ENCODE data around the gene GOLIM4.

The GOLIM4 gene

DNA sequence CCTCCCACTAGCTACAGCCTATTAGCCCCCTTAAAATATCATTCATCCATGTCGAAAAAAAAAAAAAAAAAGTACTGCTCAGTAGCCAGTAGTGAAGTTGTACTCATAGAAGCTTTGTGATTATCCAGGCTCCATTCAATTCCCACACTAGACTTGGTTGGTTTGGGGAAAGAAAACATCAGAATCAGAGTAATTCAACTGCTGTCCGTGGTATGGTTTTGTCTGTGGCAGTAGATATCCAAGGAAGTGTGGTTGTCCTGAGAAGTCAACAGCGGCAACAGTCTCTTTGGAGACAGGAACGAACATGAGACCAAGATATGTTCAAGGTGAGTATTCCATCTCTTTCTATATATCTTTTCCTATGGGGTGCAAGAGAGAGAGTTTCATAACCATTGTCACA lies 99.2 kb downstream of the GOLIM4 start:
- no peak for DNase-seq (ENCODE audit: low spot score)

DNA sequence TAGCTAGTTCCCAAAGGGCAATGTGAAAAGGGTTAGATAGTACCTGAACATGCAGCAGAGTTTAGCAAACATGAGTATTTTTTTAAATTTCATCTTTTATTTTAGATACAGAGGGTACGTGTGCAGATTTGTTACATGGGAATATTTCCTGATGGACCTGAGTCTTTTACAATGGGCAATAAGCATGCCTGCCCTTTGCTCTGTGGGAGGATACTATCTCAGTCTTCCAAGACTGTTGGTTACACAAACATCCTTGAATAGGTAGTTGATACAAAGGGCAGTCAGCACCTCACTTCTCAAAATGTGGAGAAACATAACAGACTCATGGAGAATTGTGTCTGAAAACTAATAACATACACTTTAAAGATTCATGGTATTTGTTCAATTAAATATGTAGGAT lies 103.3 kb downstream of the GOLIM4 start:
- DNase-seq (ENCODE audit: low spot score), result no peak

DNA sequence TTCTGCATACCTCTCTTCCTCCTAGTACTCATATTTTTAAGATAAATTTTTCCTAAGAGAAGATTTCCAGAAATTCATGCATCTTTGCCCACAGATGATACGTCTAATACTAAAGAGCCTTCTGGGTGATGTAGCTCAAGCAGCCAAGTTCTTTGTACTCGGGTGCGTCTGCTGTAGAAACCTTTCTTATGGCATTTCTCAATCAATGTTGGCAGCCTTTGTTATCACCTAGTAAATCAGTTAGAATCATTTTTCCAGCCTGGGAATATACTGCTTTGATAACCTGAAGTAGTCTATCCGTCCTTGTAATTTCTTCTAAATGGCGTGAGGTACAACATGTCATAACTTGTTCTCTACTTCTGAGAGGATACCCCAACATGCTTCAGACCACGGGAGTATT lies 104.5 kb downstream of the GOLIM4 start:
- DNase-seq (ENCODE audit: low spot score), result no peak

DNA sequence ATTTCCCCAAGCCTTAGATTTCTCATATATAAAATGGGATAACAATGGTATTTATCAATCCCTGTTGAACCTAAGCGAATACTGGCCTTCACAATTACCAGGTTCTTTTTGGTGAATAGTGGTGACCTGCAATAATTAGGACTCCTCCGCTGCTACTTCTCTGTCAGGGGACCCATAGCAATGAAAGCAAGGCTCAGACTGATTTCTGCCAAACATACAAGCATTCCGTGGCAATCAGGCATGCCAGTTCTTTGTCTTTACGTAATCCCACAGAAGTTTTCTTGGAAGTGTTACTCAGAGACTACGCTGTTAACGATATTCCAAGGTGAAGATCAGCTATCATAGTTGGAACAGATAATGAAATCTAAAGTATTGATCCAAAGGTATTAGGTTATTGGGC lies 105.7 kb downstream of the GOLIM4 start:
- no peak for DNase-seq (ENCODE audit: low spot score)

DNA sequence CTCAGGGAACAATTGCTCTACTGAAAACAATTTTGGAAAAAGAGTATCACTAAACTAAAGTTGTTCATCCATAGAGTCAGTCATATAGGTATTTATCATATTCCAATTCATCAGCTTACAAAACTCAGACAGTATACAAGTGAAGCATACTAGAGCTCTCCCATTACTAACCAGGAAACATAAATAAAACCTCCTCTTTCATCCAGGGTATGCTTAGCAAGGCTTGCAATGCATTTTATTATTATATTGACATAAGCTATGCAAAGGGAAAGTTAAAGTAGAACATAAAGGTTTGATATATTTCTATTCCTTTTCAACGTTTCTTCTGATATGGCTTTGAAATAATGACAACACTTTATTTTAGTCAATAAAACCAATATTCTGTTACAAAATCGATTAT lies 106.7 kb downstream of the GOLIM4 start:
- no peak for DNase-seq (ENCODE audit: low spot score)

DNA sequence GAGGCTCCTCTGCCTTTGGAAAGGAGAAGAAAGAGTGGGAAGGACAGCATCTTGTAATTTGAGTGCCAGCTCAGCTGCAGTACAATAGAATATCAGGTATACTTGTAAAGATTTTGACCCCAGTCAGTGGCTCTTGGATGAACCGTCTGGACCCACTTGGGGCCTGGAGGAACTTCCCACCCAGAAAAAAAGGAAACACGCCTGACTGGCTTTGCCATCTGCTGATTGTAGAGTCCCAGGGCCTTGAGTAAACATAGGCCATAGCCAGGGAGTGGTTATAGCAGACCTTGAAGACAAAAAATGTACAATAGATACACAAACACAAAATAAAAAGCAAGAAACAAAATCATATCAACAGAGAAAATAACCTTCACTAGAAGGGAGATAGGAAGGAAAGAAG lies 112.1 kb downstream of the GOLIM4 start:
- no peak for DNase-seq (ENCODE audit: low spot score)

DNA sequence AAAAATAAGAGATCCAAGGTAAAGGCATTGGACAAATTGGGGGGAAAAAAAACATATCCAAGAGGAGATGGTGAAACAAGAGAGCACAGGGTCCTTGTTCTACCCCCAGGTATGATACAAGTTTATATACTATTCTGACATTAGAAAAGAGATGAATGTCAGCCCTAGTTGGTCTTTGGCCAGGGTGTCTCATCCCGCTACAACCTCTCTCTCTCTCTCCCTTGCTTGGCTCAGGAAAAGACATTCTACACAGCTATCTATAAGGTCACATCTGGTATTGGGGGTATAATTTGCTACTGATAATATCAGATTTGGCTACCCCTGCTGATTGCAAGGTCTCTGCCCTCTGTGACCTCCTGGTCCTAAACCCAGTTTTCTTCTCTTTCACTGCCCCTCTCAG lies 117.2 kb downstream of the GOLIM4 start:
- no peak for DNase-seq (ENCODE audit: low spot score)

DNA sequence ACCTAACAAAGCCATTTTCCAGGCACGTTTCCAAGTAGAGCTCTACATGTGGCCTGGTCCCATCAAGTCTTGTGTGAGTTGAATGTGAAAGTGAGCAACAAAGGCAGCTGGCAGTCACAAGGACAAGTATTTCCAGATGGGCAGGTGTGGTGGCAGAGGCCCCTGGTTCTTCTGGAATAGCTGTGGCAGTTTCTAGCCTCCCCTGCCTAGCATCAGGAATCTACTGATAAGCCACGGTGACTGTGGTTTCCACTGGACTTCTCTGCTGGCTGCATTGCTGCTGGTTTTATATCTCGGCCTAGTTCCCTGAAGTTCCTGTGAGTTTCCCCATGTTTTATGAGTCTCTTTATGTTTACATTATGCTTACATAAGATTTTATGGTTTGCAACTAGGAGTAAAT lies 117.7 kb downstream of the GOLIM4 start:
- no peak for DNase-seq (ENCODE audit: low spot score)

DNA sequence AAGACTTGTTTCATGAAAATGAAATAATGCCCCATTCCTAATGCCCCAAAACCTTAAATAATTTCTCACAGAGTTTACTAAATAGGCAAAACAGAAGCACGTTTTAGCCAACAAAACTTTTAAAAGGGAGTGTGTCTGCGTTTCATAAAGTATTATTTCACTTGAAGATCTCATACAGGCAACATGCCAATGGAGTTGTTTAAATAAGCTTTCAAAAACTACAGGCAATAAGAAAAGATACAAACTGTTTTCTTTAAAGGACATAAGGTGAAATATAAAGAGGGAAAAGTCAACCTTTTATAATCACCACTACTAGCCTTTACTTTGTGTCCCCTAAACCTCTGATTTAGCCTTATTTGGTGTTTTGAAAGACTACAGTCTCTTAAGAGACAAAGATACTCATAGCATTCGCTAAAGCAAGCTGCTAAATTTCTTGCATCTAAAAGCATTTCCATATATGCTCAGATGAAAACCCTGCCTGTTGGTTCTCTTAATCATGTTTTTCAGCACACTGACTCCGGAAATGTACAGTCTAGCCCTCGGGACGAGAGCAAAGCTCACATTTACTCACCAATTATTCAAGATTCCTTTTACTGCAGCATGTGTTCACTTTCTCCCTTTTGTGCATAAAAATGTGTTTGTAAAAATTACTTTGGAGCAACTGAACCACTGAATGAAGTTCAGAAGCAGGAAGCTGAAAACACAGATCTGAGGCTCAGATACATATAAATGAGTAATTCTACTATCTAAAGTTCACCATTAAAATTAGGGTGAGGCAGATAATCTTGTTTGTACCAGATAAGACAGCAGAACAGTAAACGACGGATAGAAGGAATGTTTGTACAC lies 119.0 kb downstream of the GOLIM4 start:
- no peak for DNase-seq (ENCODE audit: low spot score)

DNA sequence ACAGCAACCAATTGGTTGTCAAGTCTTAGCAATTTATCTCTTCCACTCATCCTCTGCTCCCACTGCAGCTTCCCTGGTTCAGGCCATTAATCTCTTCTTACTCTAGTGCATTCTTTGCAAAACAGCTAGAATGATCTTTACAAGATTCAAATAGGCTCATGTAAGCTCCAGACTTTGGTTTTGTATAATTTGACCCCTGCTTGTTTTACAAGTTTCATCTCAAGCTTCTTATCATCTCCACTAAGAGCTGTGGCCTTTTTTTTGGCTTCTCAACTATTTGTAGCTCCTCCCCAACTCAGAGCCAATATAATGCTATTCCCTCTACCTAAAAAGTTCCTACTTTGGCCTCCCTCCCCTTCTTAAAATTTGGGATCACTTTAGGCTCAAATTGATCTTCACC lies 121.8 kb downstream of the GOLIM4 start:
- DNase-seq (ENCODE audit: low spot score), result no peak

DNA sequence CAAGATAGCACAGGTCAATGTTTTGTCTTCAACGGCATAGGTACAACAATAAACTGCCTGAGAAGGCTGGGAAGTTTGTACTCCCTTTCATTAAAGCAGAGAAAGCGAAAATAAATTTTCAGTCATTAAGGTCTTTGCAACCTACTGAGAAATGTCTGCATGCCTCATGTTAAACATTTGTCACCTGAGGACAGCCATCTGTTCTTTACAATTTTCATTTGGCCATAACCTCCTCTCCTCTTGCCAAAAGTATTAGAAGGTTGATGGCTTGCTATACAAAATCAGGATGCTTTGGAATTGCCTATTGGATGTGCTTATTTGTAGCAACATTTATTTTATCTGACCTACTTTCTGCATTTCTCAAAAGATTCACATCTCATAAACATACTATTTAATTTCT lies 122.7 kb downstream of the GOLIM4 start:
- no peak for DNase-seq (ENCODE audit: low spot score)

DNA sequence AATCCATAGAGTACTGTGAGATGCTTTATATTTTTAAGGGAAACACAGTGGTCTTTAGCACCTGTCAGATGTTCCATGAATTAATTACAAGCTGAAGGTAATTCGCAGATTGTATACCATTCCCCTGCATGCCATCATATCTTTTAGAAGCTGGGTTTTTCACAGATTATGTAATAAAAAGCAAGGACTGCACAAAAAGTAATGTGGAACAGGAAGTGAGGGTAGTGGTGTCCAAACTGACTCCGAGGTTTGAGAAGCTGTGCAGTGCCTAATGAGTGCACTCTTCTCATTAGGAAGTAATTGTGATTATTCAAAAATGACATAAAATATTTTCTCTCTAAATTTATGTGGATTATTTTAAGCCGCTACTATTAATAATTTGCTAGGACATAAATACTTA lies 123.2 kb downstream of the GOLIM4 start:
- DNase-seq (ENCODE audit: low spot score), result no peak

DNA sequence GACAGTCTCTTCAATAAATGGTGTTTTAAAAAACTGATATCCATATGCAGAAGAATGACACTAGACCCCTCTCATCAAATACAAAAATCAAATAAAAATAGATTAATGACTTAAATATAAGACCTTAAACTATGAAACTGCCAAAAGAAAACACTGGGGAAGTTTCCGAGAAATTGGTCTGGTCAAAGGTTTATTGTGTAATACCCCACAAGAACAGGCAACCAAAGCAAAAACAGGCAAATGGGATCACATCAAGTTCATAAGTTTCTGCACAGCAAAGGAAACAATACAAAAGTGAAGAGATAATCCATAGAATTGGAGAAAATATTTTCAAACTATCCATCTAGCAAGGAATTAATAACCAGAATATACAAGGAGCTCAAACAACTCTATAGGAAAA lies 126.2 kb downstream of the GOLIM4 start:
- no peak for DNase-seq (ENCODE audit: low spot score)

DNA sequence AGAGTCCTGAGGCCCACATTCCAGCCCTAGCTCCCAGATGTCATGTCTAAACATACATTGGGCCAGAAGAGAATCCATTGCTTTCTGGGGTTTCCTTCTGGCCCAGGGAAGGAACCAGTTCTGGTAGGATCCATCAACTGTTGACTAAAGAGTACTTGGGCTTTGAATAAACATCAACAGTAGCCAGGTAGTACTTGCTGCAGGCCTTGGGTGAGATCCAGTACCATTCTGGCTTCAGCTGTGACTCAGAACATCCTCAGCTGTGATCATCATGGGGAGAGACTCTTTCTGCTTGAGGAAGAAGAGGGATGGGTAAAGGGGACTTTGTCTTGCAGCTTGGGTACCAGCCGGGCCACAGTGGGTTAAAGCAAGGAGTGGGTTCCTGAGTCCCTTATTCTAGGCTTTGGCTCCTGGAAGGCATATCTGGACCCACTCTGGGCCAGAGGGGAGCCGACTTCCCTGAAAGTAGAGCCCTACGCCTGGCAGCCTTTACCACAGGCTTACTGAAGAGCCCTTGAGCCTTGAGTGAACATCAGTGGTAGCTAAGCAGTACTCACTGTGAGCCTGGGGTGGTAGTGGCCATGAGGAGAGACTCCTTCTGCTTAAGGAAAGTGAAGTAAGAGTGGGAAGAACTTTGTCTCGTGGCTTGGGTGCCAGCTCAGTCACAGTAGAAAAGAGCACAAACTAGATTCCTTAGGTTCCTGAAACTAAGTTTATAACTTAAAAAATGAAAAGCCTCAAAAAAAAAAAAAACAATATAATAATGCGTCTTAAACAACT lies 128.3 kb downstream of the GOLIM4 start:
- no peak for DNase-seq (ENCODE audit: low spot score)

All from AG08395 (cell line).